ENCODE measurements around the gene RNASE11. TPM values are rescaled to one million over a fixed set of nuclear protein-coding genes. Genes with fewer than 3 reads are reported as not detected.

Gene RNASE11
- total RNA-seq, 1 experiment from 2014 or later = not detected

- ATAC-seq (no peak), DNase-seq (ENCODE audit: low read depth, low spot score) (no peak)
- no peaks in the 10 kb centered on the region for H4K20me1 ChIP-seq (ENCODE audit: insufficient read depth)
- BruUV-seq (replicated peaks) = no TSS peak
- no peak overlapping the region for H3K4me3 ChIP-seq (replicated peaks in 1 of 2; ENCODE audit: low read depth in 1 of 2, low read length in 2 of 2)
- H3K9ac ChIP-seq (ENCODE audit: low read length) = no peak overlapping the region
- H3K27ac ChIP-seq (ENCODE audit: low read depth, low read length) = no peak overlapping the region
- H3K4me1 ChIP-seq (ENCODE audit: control insufficient read depth in 1 of 2, insufficient read depth in 2 of 2, low read length in 2 of 2) = no peaks in the 10 kb centered on the region
- CTCF ChIA-PET = no interaction called here
- no peak overlapping the region for H3K4me2 ChIP-seq (ENCODE audit: low read length)
- H3K27me3 ChIP-seq (ENCODE audit: insufficient read depth, low read length) = no peaks in the 10 kb centered on the region
- intact Hi-C loops (cut with micrococcal nuclease) = no loop called here
- no peaks in the 10 kb centered on the region for H3K9me3 ChIP-seq (ENCODE audit: control insufficient read depth in 1 of 2, insufficient read depth in 1 of 2, low read depth in 1 of 2, low read length in 2 of 2)
- H3K79me2 ChIP-seq (ENCODE audit: insufficient read depth, low read length) = no peaks in the 10 kb centered on the region
- POLR2A ChIA-PET = no interaction called here
- no peaks in the 10 kb centered on the region for H3K36me3 ChIP-seq (ENCODE audit: control insufficient read depth in 1 of 2, insufficient read depth in 2 of 2, low read length in 2 of 2)
- no peak overlapping the region for H2AFZ ChIP-seq (ENCODE audit: low read depth, low read length, poor library complexity, severe bottlenecking)
- no peak for TF ChIP-seq POLR2AphosphoS5 (IDR thresholded peaks at IDR 0.05; ENCODE audit: low read depth, low read length)
- no peak for TF ChIP-seq CBX3 (IDR thresholded peaks at IDR 0.05; ENCODE audit: low read depth)
- TF ChIP-seq EZH2phosphoT487 (IDR thresholded peaks at IDR 0.05; ENCODE audit: borderline replicate concordance) = no peak
- no peak for TF ChIP-seq ZBTB33 (IDR thresholded peaks at IDR 0.05; ENCODE audit: extremely low read depth, insufficient replicate concordance, low read length)
- H3K9me2 ChIP-seq (ENCODE audit: insufficient read depth) = no peaks in the 10 kb centered on the region
- RAD21 ChIA-PET (ENCODE audit: low non-redundant PET in 1 of 2, low total read pairs in 2 of 2, uncharacterized antibody in 2 of 2, unreplicated experiment in 2 of 2) = no interaction called here
Measured at GRCh38 chr14:20563971-20564370, 23.8 kb downstream of the RNASE11 start.

GRCh38 chr14:20560961-20561360, 26.8 kb downstream of the RNASE11 start, which contains the start of gene RNASE9:
Gene RNASE9 (minus strand): TSS chr14:20561047.
- Histone ChIP-seq H3K4me3 (replicated peaks in 1 of 2; ENCODE audit: low read depth in 1 of 2, low read length in 2 of 2) (no peak within 1 kb of the TSS), H3K9ac (ENCODE audit: low read length) (no peak within 1 kb of the TSS), H3K4me2 (ENCODE audit: low read length) (no peak within 1 kb of the TSS), H2AFZ (ENCODE audit: low read depth, low read length, poor library complexity, severe bottlenecking) (no peak within 1 kb of the TSS), H3K4me1 (ENCODE audit: control insufficient read depth in 1 of 2, insufficient read depth in 2 of 2, low read length in 2 of 2) (no peaks in the 10 kb centered on the region), H3K9me3 (ENCODE audit: control insufficient read depth in 1 of 2, insufficient read depth in 1 of 2, low read depth in 1 of 2, low read length in 2 of 2) (no peaks in the 10 kb centered on the region), H4K20me1 (ENCODE audit: insufficient read depth) (no peaks in the 10 kb centered on the region), H3K36me3 (ENCODE audit: control insufficient read depth in 1 of 2, insufficient read depth in 2 of 2, low read length in 2 of 2) (no peaks in the 10 kb centered on the region), H3K79me2 (ENCODE audit: insufficient read depth, low read length) (no peaks in the 10 kb centered on the region), H3K27me3 (ENCODE audit: insufficient read depth, low read length) (no peaks in the 10 kb centered on the region), H3K9me2 (ENCODE audit: insufficient read depth) (no peaks in the 10 kb centered on the region), H3K27ac (ENCODE audit: low read depth, low read length) (no peak within 1 kb of the TSS)
- ATAC-seq (no peak; the same call in 1 of the 2 replicates), DNase-seq (ENCODE audit: low read depth, low spot score) (no peak)
- ChIA-PET RAD21 (ENCODE audit: low non-redundant PET in 1 of 2, low total read pairs in 2 of 2, uncharacterized antibody in 2 of 2, unreplicated experiment in 2 of 2) (no interaction called here), CTCF (no interaction called here), POLR2A (interaction anchor here (0.5 kb wide), 1 partner anchor 174 kb away, joined by 4 read pairs; no protein-coding TSS in a partner anchor)
- BruUV-seq (replicated peaks) = no TSS peak
- TF ChIP-seq POLR2AphosphoS5 (IDR thresholded peaks at IDR 0.05; ENCODE audit: low read depth, low read length) (no peak), MAX (IDR thresholded peaks at IDR 0.05) (no peak), POLR2A (IDR thresholded peaks at IDR 0.05; ENCODE audit: borderline replicate concordance, extremely low read depth, insufficient read depth, insufficient read length) (no peak), REST (IDR thresholded peaks at IDR 0.05; ENCODE audit: low read depth) (no peak), SP1 (IDR thresholded peaks at IDR 0.05; ENCODE audit: low read depth) (no peak), ZFX (IDR thresholded peaks at IDR 0.05) (no peak), EZH2phosphoT487 (IDR thresholded peaks at IDR 0.05; ENCODE audit: borderline replicate concordance) (no peak), CBX3 (IDR thresholded peaks at IDR 0.05; ENCODE audit: low read depth) (no peak), FOSL1 (IDR thresholded peaks at IDR 0.05; ENCODE audit: low read depth) (no peak), EZH2 (IDR thresholded peaks at IDR 0.05) (no peak), ELF1 (IDR thresholded peaks at IDR 0.05; ENCODE audit: borderline replicate concordance, low read depth) (no peak)
- intact Hi-C loops (cut with micrococcal nuclease) = no loop called here
